Esophagus muscularis mucosa (tissue), 4 donors: ENCODE data around the gene ADAM19.

Experiments
- CTCF ChIP-seq, 3 experiments: fragments of 200-600 bp in 2 of 3; fragments of 450-650 bp in 1 of 3; sonication (generic) in 2 of 3; IDR thresholded peaks; one replicate each; pipeline ENCODE4 v1.5.1; 2017 to 2019; ENCODE audit warnings: antibody characterized with exemption in 3 of 3, mild to moderate bottlenecking in 2 of 3, moderate library complexity in 1 of 3
- EP300 ChIP-seq: sonication (generic); formaldehyde crosslinking; IDR thresholded peaks from one replicate; pipeline ENCODE4 v1.6.1; 2017; ENCODE audit warnings: antibody characterized with exemption
- POLR2A ChIP-seq: fragments of 450-650 bp; IDR thresholded peaks from one replicate; pipeline ENCODE4 v1.6.1; 2017; ENCODE audit warnings: antibody characterized with exemption, moderate library complexity, mild to moderate bottlenecking, low read depth

DNA sequence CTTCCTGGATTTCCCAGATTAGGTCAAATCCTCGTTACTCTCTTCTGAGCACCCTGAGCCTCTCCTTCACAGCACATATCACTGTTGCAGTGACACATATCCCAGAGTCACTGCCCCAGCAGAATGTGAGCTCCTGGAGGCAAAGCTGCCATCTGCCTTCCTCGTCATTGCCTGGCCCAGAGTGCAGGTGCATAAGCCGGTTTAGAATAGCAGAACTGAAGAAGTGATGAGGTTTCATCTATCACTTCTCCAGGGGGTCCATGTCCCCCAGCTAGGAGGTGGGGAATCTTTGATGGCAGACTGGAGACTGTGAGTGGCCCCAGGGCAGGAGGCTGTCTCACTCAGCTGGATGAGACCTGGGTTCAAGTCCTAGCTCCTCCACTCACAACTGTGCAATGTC is 89.8 kb downstream of the ADAM19 start:
- TF ChIP-seq EP300, result no peak
- no peak for TF ChIP-seq POLR2A
- TF ChIP-seq CTCF (IDR thresholded peaks at IDR 0.05), result no peak
